Right lobe of liver (tissue), 4 donors: ENCODE data around the gene DDRGK1.
"Not testable (repeated sequence)": the region's sequence is repeated elsewhere in the genome, so short reads cannot be mapped to it uniquely, and the experiment has no call there.

Experiments used
- POLR2A ChIP-seq: fragments of 450-650 bp; IDR thresholded peaks from one replicate; pipeline ENCODE4 v1.6.1; 2017; ENCODE audit warnings: antibody characterized with exemption, mild to moderate bottlenecking
- TF ChIP-seq, protein P1 (sequence below), 4 donors: fragments of 200-600 bp in 3 of 4; fragments of 450-650 bp in 1 of 4; IDR thresholded peaks; one replicate each; pipeline versions ENCODE4 v1.5.1 to v1.8.0; 2016 to 2022; ENCODE audit warnings: antibody characterized with exemption in 4 of 4, mild to moderate bottlenecking in 2 of 4
- donor health status: DM: no; HTN: no; CAD: no.
- donor health status: DM: no; HTN: no; CAD: no.
- donor health status: DM: no; HTN: yes; CAD: no.

DNA sequence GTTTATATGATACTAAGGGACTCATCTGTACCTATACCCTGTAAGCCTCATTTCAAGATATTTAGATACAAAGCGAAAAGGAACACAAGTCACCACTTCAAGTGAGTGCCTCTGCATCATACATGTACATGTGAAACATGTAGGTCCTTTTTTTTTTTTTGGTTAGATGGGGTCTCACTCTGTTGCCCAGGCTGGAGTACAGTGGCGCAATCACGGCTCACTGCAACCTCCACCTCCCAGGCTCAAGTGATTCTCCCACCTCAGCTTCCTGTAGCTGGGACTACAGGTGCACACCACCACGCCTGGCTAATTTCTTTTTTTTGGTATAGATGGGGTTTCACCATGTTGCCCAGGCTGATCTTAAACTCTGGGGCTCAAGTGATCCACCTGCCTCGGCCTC, 22.1 kb downstream of the DDRGK1 start:
- TF ChIP-seq, protein P1, sequence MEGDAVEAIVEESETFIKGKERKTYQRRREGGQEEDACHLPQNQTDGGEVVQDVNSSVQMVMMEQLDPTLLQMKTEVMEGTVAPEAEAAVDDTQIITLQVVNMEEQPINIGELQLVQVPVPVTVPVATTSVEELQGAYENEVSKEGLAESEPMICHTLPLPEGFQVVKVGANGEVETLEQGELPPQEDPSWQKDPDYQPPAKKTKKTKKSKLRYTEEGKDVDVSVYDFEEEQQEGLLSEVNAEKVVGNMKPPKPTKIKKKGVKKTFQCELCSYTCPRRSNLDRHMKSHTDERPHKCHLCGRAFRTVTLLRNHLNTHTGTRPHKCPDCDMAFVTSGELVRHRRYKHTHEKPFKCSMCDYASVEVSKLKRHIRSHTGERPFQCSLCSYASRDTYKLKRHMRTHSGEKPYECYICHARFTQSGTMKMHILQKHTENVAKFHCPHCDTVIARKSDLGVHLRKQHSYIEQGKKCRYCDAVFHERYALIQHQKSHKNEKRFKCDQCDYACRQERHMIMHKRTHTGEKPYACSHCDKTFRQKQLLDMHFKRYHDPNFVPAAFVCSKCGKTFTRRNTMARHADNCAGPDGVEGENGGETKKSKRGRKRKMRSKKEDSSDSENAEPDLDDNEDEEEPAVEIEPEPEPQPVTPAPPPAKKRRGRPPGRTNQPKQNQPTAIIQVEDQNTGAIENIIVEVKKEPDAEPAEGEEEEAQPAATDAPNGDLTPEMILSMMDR (IDR thresholded peaks at IDR 0.05): not testable (repeated sequence)
- TF ChIP-seq POLR2A: not testable (repeated sequence)
